ENCODE results near the gene ELOVL5.

DNA sequence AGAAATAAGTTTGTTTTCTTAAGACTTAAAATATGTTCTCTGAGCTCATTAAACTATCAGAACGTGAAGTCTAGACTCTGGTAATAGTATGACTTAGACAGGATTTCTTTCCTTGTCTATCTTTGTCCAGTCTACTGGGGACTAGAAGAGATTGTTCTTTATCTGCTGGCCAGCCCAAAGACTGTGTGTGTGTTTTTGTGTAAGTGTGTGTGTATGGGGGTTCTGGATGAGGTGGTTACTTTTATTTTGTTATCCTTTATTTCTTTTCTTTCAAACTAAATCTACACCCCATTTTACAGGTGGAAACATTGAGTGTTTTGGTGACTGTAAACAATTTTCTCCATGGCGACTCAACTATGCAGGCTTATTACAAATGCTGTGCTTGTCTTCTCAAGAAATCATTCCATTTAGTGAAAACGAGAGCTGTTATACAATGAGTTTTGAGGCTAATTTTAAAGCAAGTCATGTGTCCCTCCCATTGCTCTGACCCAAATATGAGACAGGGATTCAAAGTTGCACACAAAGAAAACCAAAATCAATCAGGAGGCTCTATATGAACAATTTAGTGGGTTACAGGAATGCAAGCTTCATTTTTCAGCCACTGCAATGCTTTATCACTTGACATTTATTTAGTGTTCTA is 97.6 kb downstream of the ELOVL5 start:
- TF ChIP-seq CTCF (IDR thresholded peaks at IDR 0.05; ENCODE audit: low read length) = no peak
- TF ChIP-seq EZH2phosphoT487 (IDR thresholded peaks at IDR 0.05; ENCODE audit: low read length) = no peak

All from MM.1S (cell line).